HepG2 (cell line): Measurements from ENCODE around the gene UBL7. TPM values are rescaled to one million over a fixed set of nuclear protein-coding genes. Genes with fewer than 3 reads are reported as not detected.
A peak's percentile ranks its signal among the peaks of the same experiment; 100 is the strongest.

Source experiments
- ARNT2 ChIP-seq: sonication (generic); formaldehyde crosslinking; IDR thresholded peaks from 2 replicates; pipeline ENCODE4 v1.8.0; 2022; ENCODE audit warnings: mild to moderate bottlenecking, low read depth, missing genetic modification reagents, moderate library complexity
- CENPBD1 ChIP-seq: sonication (generic); formaldehyde crosslinking; IDR thresholded peaks from 2 replicates; pipeline ENCODE4 v1.8.0; 2022; ENCODE audit warnings: missing genetic modification reagents, low read depth, mild to moderate bottlenecking, borderline replicate concordance
- CSRNP1 ChIP-seq: sonication (generic); formaldehyde crosslinking; IDR thresholded peaks from 2 replicates; pipeline ENCODE4 v1.8.1; 2023; ENCODE audit warnings: mild to moderate bottlenecking, missing genetic modification reagents
- EP300 ChIP-seq, 3 experiments: sonication (generic) in 1 of 3; formaldehyde crosslinking in 1 of 3; IDR thresholded peaks; 2 replicates each; pipeline versions ENCODE4 v1.5.1 to v1.6.1; 2011 to 2020; ENCODE audit warnings: low read depth in 2 of 3, low read length in 2 of 3, borderline replicate concordance in 1 of 3, improper control_type of control experiment in 1 of 3, mild to moderate bottlenecking in 1 of 3, missing genetic modification reagents in 1 of 3, moderate library complexity in 1 of 3
- FIP1L1 ChIP-seq: fragments of 200-400 bp; formaldehyde crosslinking; IDR thresholded peaks from 2 replicates; pipeline ENCODE4 v1.6.1; 2018; ENCODE audit warnings: low read depth, mild to moderate bottlenecking, low read length, moderate library complexity, borderline replicate concordance; ENCODE audit not compliant: insufficient read depth
- FOXA1 ChIP-seq, 2 experiments: fragments of 450-650 bp in 1 of 2; sonication (generic) in 1 of 2; formaldehyde crosslinking in 1 of 2; IDR thresholded peaks; 2 replicates each; pipeline versions ENCODE4 v1.4.0 to v1.6.1; 2016 to 2020; ENCODE audit warnings: missing genetic modification reagents in 1 of 2
- GLI4 ChIP-seq: sonication (generic); formaldehyde crosslinking; IDR thresholded peaks from 2 replicates; pipeline ENCODE4 v1.5.1; 2020; ENCODE audit warnings: missing genetic modification reagents, mild to moderate bottlenecking, moderate library complexity, borderline replicate concordance
- KDM1A ChIP-seq: IDR thresholded peaks from 2 replicates; pipeline ENCODE4 v1.6.1; 2016; ENCODE audit warnings: missing compliant biosample characterization
- MAZ ChIP-seq, 2 experiments: sonication (generic) in 1 of 2; formaldehyde crosslinking in 1 of 2; IDR thresholded peaks; 2 replicates each; pipeline versions ENCODE4 v1.5.0 to v1.6.1; 2012 to 2020; ENCODE audit warnings: low read depth in 2 of 2, mild to moderate bottlenecking in 2 of 2, borderline replicate concordance in 1 of 2, improper control_type of control experiment in 1 of 2, low read length in 1 of 2, missing genetic modification reagents in 1 of 2, moderate library complexity in 1 of 2
- ZFP36 ChIP-seq: fragments of 150-350 bp; IDR thresholded peaks from 2 replicates; pipeline ENCODE4 v1.6.1; 2018; ENCODE audit warnings: borderline replicate concordance, low read length, low read depth; ENCODE audit not compliant: partially characterized antibody
- ZNF30 ChIP-seq: sonication (generic); formaldehyde crosslinking; IDR thresholded peaks from 2 replicates; pipeline ENCODE4 v1.5.0; 2020; ENCODE audit warnings: mild to moderate bottlenecking, missing genetic modification reagents
- ZNF678 ChIP-seq: sonication (generic); formaldehyde crosslinking; IDR thresholded peaks from 2 replicates; pipeline ENCODE4 v1.4.0; 2020; ENCODE audit warnings: mild to moderate bottlenecking, missing genetic modification reagents
- ZNF687 ChIP-seq: sonication (generic); formaldehyde crosslinking; IDR thresholded peaks from 2 replicates; pipeline ENCODE4 v1.5.1; 2020; ENCODE audit warnings: mild to moderate bottlenecking, missing genetic modification reagents, moderate library complexity
- ZXDC ChIP-seq: sonication (generic); formaldehyde crosslinking; IDR thresholded peaks from 2 replicates; pipeline ENCODE4 v1.5.0; 2020; ENCODE audit warnings: mild to moderate bottlenecking, missing genetic modification reagents
- polyA plus RNA-seq, 8 experiments: library from polyadenylated mRNA; depleted of rRNA in 3 of 8; stranded (reverse) in 7 of 8; unstranded in 1 of 8; fragments of >200 nt; fragmentation: Illumina TruSeq in 4 of 8; extraction: Trizol in 4 of 8; gene quantifications; 2 replicates each; pipeline versions ENCODE4 v1.2.1 to v1.2.3, GENCODE V29; 2011 to 2016; ENCODE audit warnings: low read depth in 4 of 8, missing spikeins in 1 of 8, mixed read lengths in 1 of 8; ENCODE audit not compliant: insufficient read depth in 1 of 8
- total RNA-seq, 5 experiments: library from RNA; depleted of rRNA; stranded (reverse); fragments of >200 nt; fragmentation: Illumina TruSeq; extraction: Trizol; gene quantifications; 2 replicates each; pipeline ENCODE4 v1.2.3, GENCODE V29; 2016; ENCODE audit warnings: low read depth in 1 of 5

UBL7 gene
- total and polyA plus RNA-seq, 2 of the 13 experiments (the other 11 are each of a cell fraction or from before 2014, with no cell fraction given) = 55.0 to 63.5 TPM

- no peak; the same call in 1 of the 2 replicates for TF ChIP-seq ZNF687 (CRISPR knock-in tag)
- peak; percentile 68 to 98 for TF ChIP-seq EP300 (IDR thresholded peaks at IDR 0.05; ENCODE audit: low read depth in 2 of 2, low read length in 2 of 2)
- TF ChIP-seq EP300 (CRISPR knock-in tag; IDR thresholded peaks at IDR 0.05; ENCODE audit: borderline replicate concordance) = peak; percentile 98
- no peak for TF ChIP-seq CENPBD1
- TF ChIP-seq ZNF678 (CRISPR knock-in tag) = no peak
- TF ChIP-seq GLI4 (CRISPR knock-in tag) = no peak
- TF ChIP-seq FIP1L1 = no peak
- no peak for TF ChIP-seq ZNF30
- no peak for TF ChIP-seq ZFP36
- TF ChIP-seq ARNT2 (CRISPR knock-in tag) = no peak
- no peak for TF ChIP-seq ZXDC
- peak; percentile 87 for TF ChIP-seq FOXA1 (IDR thresholded peaks at IDR 0.05)
- peak; percentile 98 for TF ChIP-seq FOXA1 (CRISPR knock-in tag; IDR thresholded peaks at IDR 0.05)
- peak; percentile 92 for TF ChIP-seq KDM1A (CRISPR knock-in tag)
- TF ChIP-seq CSRNP1 (CRISPR knock-in tag) = no peak
- TF ChIP-seq MAZ (IDR thresholded peaks at IDR 0.05; ENCODE audit: borderline replicate concordance, low read depth, low read length) = 0 out of 2 replicates have a peak, but pooled peaks have one; percentile 18
- TF ChIP-seq MAZ (CRISPR knock-in tag; IDR thresholded peaks at IDR 0.05; ENCODE audit: low read depth) = 0 out of 2 replicates have a peak, but pooled peaks have one; percentile 33
Observed at GRCh38 chr15:74443100-74443909, 17.7 kb downstream of the UBL7 start (continued).
